Loucy (cell line): Measurements from ENCODE around the gene BBS2.

Experiments used
- CTCF ChIP-seq: fragments of 200-600 bp; sonication (generic); conservative IDR thresholded peaks from 2 replicates; pipeline ENCODE4 v1.5.1; 2014; ENCODE audit warnings: mild to moderate bottlenecking, antibody characterized with exemption, low read length
- EZH2phosphoT487 ChIP-seq: fragments of 200-600 bp; IDR thresholded peaks from 2 replicates; pipeline ENCODE4 v1.6.1; 2018; ENCODE audit warnings: antibody characterized with exemption, mild to moderate bottlenecking, moderate library complexity, borderline replicate concordance

GRCh38 chr16:56520251-56520577 is 390 bp upstream of the BBS2 start:
- TF ChIP-seq CTCF (no peak), EZH2phosphoT487 (no peak)
